ENCODE data around the gene STX19.
A peak's percentile ranks its signal among the peaks of the same experiment; 100 is the strongest.

Gene STX19

GRCh38 chr3:94043285-94043684 lies 14.9 kb upstream of the STX19 start:
- H3K4me3 ChIP-seq (ENCODE audit: low read length) = no peak overlapping the region
- no peak for DNase-seq

DNA sequence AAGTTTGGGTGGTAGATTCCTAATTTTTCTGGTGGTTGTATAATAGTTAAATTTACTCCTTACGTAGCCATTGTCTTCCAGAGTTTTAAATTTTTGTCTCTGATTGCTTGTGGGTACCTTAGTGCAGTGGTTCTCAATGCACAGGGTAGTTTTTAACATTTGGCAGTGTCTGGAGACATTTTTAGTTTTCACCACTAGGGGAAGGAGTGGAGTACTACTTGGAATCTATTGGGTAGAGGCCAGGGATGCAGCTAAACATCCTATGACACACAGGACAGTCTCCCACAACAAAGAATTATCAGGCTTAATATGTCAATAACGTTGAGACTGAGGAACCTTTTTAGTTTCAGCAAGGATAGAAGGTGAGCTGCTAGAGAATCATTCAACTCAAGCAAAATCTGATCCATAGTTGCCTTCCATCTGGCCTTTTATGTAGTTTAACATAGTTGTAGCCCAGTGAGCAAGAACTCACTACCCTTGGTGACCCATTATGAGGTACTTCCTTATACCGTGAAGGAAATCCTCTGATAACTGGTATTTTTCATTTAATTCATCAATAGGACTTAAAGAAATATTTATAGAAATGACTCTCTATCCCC lies 8.6 kb upstream of the STX19 start:
- TF ChIP-seq EZH2 (optimal IDR thresholded peaks at IDR 0.05; ENCODE audit: low read depth, low read length) (no peak), EZH2phosphoT487 (IDR thresholded peaks at IDR 0.05; ENCODE audit: low read length) (no peak)
- TF ChIP-seq, protein P1, sequence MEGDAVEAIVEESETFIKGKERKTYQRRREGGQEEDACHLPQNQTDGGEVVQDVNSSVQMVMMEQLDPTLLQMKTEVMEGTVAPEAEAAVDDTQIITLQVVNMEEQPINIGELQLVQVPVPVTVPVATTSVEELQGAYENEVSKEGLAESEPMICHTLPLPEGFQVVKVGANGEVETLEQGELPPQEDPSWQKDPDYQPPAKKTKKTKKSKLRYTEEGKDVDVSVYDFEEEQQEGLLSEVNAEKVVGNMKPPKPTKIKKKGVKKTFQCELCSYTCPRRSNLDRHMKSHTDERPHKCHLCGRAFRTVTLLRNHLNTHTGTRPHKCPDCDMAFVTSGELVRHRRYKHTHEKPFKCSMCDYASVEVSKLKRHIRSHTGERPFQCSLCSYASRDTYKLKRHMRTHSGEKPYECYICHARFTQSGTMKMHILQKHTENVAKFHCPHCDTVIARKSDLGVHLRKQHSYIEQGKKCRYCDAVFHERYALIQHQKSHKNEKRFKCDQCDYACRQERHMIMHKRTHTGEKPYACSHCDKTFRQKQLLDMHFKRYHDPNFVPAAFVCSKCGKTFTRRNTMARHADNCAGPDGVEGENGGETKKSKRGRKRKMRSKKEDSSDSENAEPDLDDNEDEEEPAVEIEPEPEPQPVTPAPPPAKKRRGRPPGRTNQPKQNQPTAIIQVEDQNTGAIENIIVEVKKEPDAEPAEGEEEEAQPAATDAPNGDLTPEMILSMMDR (IDR thresholded peaks at IDR 0.05; ENCODE audit: low read length) = peak; percentile 37
- DNase-seq = peak; percentile 20
- no peaks in the 10 kb centered on the region for H4K20me1 ChIP-seq (ENCODE audit: insufficient read depth, low read length)

More at GRCh38 chr3:94043285-94043684, 14.9 kb upstream of the STX19 start:
- TF ChIP-seq EZH2phosphoT487 (IDR thresholded peaks at IDR 0.05; ENCODE audit: low read length) (no peak), EZH2 (optimal IDR thresholded peaks at IDR 0.05; ENCODE audit: low read depth, low read length) (no peak)
- TF ChIP-seq, protein P1 (IDR thresholded peaks at IDR 0.05; ENCODE audit: low read length) = no peak
- Histone ChIP-seq H3K27me3 (replicated peaks; ENCODE audit: insufficient read depth, low read length) (no peaks in the 10 kb centered on the region), H3K27ac (ENCODE audit: low read length) (no peak overlapping the region), H3K4me2 (ENCODE audit: low read depth, low read length) (no peak overlapping the region), H4K20me1 (ENCODE audit: insufficient read depth, low read length) (no peaks in the 10 kb centered on the region), H3F3A (ENCODE audit: insufficient read depth, low read length) (no peaks in the 10 kb centered on the region), H3K79me2 (ENCODE audit: low read length) (no peaks in the 10 kb centered on the region), H3K9ac (ENCODE audit: low read length) (no peak overlapping the region), H3K36me3 (replicated peaks; ENCODE audit: insufficient read depth, low read length) (no peaks in the 10 kb centered on the region), H3K9me2 (replicated peaks; ENCODE audit: insufficient read depth, low read length) (no peaks in the 10 kb centered on the region), H2AFZ (ENCODE audit: low read length) (no peak overlapping the region), H3K9me3 (replicated peaks; ENCODE audit: insufficient read depth, low read length) (no peaks in the 10 kb centered on the region), H3K4me1 (ENCODE audit: low read length) (no peaks in the 10 kb centered on the region)

DNA sequence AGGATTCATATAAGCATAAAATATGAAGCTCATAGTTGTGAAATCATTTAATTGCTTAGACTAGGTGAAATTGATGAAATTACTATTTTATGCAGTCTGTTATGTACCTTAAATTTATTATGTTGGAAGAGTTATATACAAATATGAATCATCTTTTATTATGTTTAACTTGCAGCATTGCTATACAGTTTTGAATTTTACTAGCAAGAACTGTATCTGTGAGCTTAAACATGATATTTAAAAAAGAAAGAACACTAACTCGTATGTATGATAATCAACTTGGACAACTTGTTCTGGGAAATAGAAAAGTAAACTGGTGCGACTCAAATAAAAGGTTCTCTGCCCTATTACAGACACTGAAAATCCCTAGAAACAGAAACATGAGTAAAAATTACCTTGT lies 1.8 kb downstream of the STX19 start:
- TF ChIP-seq EZH2phosphoT487 (IDR thresholded peaks at IDR 0.05; ENCODE audit: low read length) = no peak
- TF ChIP-seq EZH2 (optimal IDR thresholded peaks at IDR 0.05; ENCODE audit: low read depth, low read length) = no peak
- TF ChIP-seq, protein P1 (IDR thresholded peaks at IDR 0.05; ENCODE audit: low read length) = no peak
- H3K27ac ChIP-seq (ENCODE audit: low read length) = no peak overlapping the region
- H3K79me2 ChIP-seq (ENCODE audit: low read length) = no peaks in the 10 kb centered on the region
- H3K36me3 ChIP-seq (replicated peaks; ENCODE audit: insufficient read depth, low read length) = no peaks in the 10 kb centered on the region
- no peak for DNase-seq
- H3K4me1 ChIP-seq (ENCODE audit: low read length) = no peaks in the 10 kb centered on the region
- no peak overlapping the region for H3K4me3 ChIP-seq (ENCODE audit: low read length)
- no peak overlapping the region for H3K9ac ChIP-seq (ENCODE audit: low read length)
- H3K27me3 ChIP-seq (replicated peaks; ENCODE audit: insufficient read depth, low read length) = no peaks in the 10 kb centered on the region
- no peaks in the 10 kb centered on the region for H4K20me1 ChIP-seq (ENCODE audit: insufficient read depth, low read length)
- no peaks in the 10 kb centered on the region for H3K9me2 ChIP-seq (replicated peaks; ENCODE audit: insufficient read depth, low read length)
- no peak overlapping the region for H3K4me2 ChIP-seq (ENCODE audit: low read depth, low read length)
- no peaks in the 10 kb centered on the region for H3F3A ChIP-seq (ENCODE audit: insufficient read depth, low read length)
- H3K9me3 ChIP-seq (replicated peaks; ENCODE audit: insufficient read depth, low read length) = no peaks in the 10 kb centered on the region
- H2AFZ ChIP-seq (ENCODE audit: low read length) = no peak overlapping the region

More for the DNA sequence above, 8.6 kb upstream of the STX19 start:
- Histone ChIP-seq H3K9ac (ENCODE audit: low read length) (no peak overlapping the region), H3K4me2 (ENCODE audit: low read depth, low read length) (no peak overlapping the region), H3K4me1 (ENCODE audit: low read length) (no peaks in the 10 kb centered on the region), H3K9me2 (replicated peaks; ENCODE audit: insufficient read depth, low read length) (no peaks in the 10 kb centered on the region), H3K27me3 (replicated peaks; ENCODE audit: insufficient read depth, low read length) (no peaks in the 10 kb centered on the region), H3K9me3 (replicated peaks; ENCODE audit: insufficient read depth, low read length) (no peaks in the 10 kb centered on the region), H3K36me3 (replicated peaks; ENCODE audit: insufficient read depth, low read length) (no peaks in the 10 kb centered on the region), H3K4me3 (ENCODE audit: low read length) (no peak overlapping the region), H3K79me2 (ENCODE audit: low read length) (no peaks in the 10 kb centered on the region), H2AFZ (ENCODE audit: low read length) (no peak overlapping the region), H3K27ac (ENCODE audit: low read length) (no peak overlapping the region), H3F3A (ENCODE audit: insufficient read depth, low read length) (no peaks in the 10 kb centered on the region)

All from MM.1S (cell line).